Sciatic nerve (tissue), 2 donors: ENCODE measurements around the gene SDK2. TPM values are rescaled to one million over a fixed set of nuclear protein-coding genes. Genes with fewer than 3 reads are reported as not detected.

Experiments
- ATAC-seq: fragments of 200-7000 bp; cut with Tn5 transposase; one replicate; pipeline ENCODE4 v1.9.1; 2020; ENCODE audit warnings: mild to moderate bottlenecking, moderate library complexity
- DNase-seq: peaks from one replicate; pipeline ENCODE4 v3.0.0-alpha.2; 2020; ENCODE audit warnings: low spot score
- intact Hi-C: fragments of 100-400 bp; cut with DNase I; formaldehyde crosslinking; loops from one replicate; pipeline ENCODE4 v1.14.2; 2022
- total RNA-seq: library from RNA; stranded (reverse); fragmentation: NEBNext Ultra II Directional; extraction: Animal tissue kit (Norgen Biotek cat#: 25700); gene quantifications from one replicate; pipeline ENCODE4 v1.2.1, GENCODE V29; 2021
- donor health status: DM: no; HTN: no; CAD: no.
- donor health status: DM: no; HTN: no; CAD: no.

SDK2 gene
- total RNA-seq, 1 donor from 2014 or later: 10.8 TPM

DNA sequence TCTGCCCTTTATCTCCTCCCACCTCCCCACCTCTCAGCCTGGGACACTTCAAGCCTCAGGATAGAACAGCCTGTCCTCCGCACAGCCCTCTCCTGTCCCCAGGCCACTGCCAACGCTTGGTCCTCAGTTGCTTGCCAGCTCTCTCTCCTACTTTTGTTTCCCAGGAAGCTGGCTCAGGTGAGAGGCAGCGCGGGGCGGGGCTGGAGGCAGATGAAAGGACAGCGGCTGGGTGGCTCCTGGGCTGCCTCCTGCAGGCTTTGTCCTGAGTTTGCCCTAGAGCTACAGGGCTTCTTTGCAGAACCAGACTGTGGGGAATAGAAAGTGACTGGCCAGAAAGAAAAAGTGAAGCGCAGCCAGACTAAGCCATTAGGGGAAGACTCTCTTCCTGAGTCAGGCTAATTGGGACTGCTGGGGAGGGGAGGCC is 284.2 kb downstream of the SDK2 start:
- intact Hi-C loops: no loop called here
- no peak for ATAC-seq
- DNase-seq: no peak

DNA sequence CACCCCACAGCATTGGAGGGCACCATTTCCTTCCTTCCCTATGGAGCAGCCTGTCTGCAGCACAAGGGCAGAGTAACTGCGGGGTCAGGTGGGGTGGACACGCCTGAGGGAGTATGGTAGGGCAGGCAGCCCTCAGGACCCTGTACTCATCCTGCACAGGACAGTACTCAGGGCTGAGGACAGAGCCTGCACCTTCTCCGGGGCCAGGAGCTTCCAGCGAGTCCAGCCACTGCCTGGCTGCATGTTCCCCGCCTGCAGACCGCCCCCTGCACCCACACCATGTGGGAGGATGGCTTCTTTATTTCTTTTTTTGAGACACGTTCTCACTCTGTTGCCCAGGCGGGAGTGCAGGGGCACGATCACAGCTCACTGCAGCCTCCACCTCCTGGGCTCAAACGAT is 284.9 kb downstream of the SDK2 start:
- intact Hi-C loops: no loop called here

DNA sequence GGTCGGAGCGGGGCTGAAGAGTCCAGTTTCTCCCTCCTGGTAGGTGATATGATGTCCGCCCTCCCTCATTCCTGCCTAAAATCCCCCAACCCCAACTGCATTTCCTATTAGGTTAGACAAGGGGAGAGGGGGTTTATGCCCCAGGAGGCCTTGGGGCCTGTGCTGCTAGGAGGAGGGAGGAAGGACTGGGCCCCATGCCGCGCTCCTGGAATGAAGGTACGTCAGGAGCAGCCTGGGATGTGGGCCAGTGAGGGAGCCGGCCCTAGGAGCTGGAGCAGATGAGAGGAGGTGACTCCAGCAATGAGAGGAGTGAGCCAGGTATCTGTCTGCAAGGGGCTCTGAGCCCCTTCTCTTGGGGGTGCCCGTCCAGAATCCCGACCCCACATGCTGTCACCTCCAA is 285.6 kb downstream of the SDK2 start:
- ATAC-seq (no peak), DNase-seq (no peak)
- intact Hi-C loops: no loop called here

More for the DNA sequence above, 284.9 kb downstream of the SDK2 start:
- ATAC-seq (no peak), DNase-seq (no peak)

DNA sequence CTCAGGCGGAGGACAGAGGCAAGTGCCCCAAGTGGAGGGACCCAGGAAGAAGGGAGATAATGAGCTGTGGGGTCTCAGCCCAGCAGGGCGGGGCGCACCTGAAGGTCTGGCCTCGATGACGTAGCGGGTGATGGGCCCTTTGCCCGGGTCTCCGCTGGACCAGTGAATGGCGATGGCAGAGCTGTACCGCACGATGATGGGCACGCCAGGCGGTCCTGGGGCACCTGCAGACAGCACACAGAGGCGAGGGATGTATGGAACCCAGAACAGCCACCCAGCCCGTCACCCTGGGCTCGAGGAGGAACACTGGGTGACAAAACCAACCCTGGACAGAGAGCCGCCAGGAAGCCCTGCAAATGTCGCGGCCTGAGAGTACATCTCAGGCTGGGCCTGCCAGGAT is 286.3 kb downstream of the SDK2 start:
- intact Hi-C loops: no loop called here
- DNase-seq (no peak), ATAC-seq (no peak)

DNA sequence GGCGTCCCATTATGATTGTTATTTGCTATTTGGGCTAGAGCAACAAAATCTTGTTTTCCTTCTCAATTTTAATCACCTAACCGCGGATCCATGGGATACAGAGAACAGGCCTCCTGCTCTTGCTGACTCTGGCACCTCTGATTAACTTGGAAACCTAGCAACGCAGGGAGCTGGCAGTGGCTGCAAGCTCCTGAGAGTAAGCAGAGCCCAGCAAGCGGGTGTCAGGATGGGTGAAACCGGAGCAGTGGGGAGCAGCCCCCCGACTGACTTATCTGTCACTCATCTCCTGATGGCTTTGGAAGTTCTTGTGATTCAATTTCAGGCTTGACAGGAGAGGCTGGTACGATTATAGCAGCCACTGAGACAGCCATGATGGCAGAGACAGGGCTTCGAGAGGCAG is 286.9 kb downstream of the SDK2 start:
- intact Hi-C loops: no loop called here
- no peak for DNase-seq
- ATAC-seq: no peak

DNA sequence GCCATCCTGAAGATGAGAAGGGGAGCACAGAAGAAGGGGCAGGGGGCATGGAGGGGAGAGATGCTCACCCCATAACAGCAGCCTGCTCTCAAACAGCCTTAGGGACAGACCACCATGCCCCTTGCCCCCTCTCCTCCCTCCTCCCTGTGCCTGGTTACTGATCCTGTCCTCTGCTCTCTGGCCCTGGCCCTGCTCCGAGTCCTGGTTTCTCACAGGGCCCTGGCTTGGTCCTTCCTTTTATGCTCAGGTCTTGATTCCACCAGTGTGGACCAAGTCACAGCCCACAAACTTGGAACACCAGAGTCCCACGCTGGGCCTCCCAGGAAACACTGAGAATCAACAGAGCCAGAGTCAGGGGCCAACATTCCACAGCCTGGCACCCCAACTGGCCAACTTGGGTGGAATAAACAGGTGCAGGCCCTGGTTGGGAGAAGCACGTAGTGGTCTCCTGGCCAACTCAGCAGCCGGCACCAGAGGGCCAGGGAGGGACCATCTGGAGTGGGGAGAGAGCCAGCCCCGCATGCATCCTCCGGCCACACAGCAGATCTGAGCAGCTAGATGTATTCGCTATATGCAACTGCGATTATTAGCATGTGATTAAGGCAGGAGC is 287.6 kb downstream of the SDK2 start:
- intact Hi-C loops: no loop called here
- ATAC-seq (no peak), DNase-seq (no peak)

DNA sequence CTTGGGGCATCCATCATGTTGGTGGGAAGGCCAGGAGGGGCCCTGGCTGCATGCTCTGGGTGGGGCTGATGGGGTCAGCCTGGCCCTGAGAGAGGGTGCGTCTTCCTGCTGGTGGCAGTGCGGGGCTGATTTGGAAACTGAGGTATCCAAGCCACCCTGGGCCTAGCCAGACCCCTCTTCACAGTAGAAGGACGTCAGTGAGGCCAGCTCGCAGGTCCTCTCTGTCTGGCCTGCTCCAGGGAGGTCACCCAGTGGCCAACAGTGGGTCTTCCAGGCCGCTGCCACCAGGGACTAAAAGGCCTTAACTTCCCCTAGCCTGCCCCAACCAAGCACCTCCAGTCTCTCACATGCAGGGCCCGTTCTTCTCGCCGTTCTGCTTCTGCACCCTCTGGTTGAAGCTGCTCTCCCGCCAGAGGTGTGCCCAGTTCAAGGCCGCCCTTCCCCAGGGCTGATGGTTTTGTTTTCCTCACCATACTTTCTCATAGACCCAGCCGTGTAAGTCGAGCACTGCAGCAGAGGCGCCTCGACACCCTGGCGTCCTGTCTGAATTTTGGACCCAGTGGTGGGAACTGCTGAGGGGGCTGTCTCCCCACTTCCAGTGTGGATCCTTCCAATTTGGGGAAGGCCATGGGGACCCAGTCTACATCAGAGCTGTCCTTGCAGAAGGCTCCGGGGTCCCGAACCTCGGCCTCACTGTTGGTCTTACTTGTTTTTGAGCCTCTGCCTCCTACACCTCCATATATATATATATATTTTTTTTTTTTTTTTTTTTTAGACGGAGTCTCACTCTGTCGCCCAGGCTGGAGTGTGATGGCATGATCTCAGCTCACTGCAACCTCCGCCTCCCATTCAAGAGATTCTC is 289.6 kb downstream of the SDK2 start:
- no peak for DNase-seq
- no peak for ATAC-seq
- intact Hi-C loops: no loop called here

DNA sequence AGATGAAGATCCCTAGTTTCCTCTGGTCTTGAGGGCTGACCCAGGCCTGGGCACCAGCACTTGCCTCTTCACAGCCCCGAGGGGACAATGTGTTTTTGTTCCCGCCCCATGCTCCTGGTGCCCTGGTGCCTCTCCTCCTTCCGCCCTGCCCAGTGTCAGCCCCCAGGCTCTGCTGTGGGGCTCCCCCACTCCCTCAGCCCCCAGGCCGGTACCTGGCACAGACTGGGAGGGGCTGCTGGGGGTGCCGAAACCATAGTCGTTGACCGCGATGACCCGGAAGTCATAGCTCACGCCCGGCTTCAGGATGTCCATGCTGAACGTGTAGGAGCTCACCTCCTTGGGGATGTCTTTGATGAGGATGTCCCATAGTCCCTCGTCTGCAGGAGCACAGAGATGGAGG is 292.0 kb downstream of the SDK2 start:
- ATAC-seq: no peak
- no peak for DNase-seq
- intact Hi-C loops: no loop called here

DNA sequence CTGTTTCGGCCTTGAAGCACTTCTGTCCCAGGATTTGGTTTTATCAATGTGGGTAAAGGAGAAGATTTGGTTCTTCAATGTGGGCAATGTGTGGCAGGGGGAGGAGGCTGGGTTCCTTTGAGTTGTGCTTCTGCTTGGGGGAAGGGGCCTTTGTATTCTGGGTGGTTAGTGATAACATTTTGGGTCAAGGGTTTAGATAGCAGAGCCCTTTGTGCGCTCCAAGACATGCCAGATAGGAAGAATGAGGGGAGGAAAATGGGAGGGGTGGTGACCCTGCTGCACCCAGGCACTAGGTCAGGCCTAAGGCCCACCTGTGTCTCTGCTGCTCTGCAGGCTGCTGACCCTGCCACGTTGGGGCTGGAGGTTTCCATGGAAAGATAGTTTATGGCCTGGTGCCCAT is 292.5 kb downstream of the SDK2 start:
- DNase-seq (no peak), ATAC-seq (no peak)
- intact Hi-C loops: no loop called here

DNA sequence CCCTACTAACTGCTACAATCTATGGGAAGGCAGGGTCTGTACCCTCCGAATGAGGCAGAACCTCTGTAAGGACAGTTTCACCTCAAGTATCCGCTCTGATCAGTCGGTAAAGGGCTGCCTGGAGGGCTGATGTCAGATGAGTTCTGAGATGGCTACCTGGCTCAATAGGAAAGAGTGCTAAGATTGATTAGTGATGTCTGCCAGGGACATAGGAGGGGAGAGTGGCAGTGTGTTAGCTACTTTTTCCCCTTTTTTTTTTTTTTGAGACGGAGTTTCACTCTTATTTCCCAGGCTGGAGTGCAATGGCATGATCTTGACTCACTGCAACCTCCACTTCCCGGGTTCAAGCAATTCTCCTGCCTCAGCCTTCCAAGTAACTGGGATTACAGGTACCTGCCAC is 293.4 kb downstream of the SDK2 start:
- no peak for DNase-seq
- no peak for ATAC-seq
- intact Hi-C loops: no loop called here

DNA sequence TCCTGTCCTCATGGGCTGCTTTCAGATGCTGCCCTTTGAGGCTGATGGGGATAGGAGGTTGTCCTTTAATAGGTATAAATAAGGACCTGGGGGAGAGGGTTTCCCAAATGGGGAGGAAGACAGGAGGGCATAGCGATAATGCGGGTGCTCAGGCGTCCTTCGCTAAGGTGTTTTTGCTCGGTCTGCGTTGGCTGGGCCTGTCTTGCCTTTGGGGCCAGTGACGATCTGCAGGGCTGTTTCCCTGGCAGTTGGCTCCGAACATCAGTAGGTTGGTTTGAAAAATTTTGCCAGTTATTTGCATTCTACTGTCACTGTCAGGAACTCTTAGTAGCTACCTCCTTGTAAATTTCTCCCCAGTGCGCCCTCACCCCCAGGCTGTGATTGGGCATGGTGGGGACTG is 294.6 kb downstream of the SDK2 start:
- intact Hi-C loops: no loop called here
- ATAC-seq (no peak), DNase-seq (no peak)

DNA sequence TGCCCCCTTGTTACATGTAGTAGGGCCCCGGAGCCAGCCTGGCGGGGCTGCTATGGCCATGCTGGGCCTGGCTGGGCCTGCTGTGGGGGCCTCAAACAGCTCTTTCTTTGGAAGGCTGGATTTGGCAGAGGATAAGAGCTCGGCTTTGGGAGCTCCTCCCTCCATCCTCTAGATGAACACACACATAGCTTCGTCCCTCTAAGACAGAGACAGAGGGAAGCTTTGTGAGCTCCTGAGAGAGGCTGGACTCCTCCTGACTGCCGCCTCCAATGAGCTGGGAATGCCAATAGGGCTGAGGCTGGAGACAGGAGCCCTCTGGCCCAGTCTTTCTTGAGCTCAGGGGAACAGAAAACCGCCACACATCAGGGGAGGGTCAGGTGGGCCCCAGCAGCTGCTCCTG is 295.1 kb downstream of the SDK2 start:
- DNase-seq (no peak), ATAC-seq (peak; percentile 92)
- intact Hi-C loops: no loop called here

DNA sequence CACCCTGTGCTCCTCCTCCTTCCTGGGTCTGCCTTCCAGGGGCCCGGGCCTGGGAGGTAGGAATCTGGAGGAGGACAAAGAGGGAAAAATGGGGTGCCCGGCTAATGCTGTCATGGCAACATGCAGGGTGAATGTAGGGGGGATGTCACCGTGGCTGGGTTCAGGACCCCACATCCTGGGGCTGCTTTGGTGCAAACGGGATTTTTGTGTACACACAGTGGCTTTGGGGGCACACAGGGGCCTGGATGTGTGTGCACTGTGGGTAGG is 295.5 kb downstream of the SDK2 start:
- DNase-seq: no peak
- intact Hi-C loops: no loop called here
- ATAC-seq: no peak

DNA sequence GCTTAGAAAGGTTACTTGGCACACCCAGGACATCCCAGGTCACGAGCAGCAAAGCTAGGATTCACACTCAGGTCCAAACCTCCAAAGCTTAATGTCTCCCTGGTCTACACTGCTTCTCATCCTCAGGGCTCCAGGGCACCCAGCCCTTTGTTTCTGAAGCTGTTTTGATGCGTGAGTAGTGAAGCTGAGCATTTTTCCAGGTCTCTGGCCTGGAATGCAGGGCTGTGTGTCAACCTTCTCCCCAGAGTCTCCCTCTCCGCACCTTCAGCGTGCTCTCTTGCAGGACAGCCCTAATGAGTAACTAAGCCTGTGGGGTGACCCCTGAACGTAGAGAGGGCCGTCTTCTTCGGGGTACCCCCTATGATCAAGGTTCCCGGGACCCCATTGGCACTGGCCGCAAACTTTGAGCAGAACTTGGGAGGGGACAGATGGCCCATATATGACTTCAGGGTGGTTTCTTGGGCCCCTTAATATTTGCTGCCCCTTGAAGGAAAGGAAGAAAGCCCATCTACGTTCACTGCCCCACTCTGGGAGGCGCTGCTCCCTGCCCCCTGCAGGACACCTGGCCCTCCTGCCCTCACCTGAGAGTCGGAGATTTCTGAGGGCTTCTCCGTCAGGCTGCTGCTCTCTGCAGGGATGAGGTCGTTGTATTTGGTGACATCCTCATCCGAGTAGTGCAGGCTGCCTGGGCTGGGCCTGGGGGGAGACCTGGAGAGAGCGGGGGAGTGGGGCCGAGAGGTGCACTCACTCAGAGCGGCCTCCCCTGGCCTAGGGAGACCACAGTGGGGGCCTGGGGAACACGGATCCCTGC is 296.0 kb downstream of the SDK2 start:
- peak; percentile 59 for DNase-seq
- intact Hi-C loops: no loop called here
- peak; percentile 26 for ATAC-seq

DNA sequence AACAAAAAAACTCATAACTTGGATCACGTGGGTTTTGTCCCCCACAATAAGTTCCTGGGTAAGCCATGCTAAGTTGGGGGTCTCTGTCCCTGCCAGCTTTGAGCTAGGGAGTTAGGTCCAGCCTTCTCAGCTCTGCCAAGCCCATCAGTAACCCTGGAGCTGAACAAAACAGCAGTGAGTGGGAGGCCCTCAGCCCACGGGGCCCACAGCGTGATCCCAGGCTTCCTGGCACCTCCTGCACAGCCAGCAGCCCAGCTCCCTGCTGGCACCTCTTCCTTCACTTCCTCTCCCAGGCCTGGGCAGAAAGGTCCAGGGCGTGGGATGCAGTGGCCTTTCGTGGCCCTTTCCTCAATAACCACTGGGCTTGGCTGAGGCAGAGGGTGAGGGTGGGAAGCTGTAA is 296.9 kb downstream of the SDK2 start:
- ATAC-seq (peak; percentile 20), DNase-seq (no peak)
- intact Hi-C loops: no loop called here

DNA sequence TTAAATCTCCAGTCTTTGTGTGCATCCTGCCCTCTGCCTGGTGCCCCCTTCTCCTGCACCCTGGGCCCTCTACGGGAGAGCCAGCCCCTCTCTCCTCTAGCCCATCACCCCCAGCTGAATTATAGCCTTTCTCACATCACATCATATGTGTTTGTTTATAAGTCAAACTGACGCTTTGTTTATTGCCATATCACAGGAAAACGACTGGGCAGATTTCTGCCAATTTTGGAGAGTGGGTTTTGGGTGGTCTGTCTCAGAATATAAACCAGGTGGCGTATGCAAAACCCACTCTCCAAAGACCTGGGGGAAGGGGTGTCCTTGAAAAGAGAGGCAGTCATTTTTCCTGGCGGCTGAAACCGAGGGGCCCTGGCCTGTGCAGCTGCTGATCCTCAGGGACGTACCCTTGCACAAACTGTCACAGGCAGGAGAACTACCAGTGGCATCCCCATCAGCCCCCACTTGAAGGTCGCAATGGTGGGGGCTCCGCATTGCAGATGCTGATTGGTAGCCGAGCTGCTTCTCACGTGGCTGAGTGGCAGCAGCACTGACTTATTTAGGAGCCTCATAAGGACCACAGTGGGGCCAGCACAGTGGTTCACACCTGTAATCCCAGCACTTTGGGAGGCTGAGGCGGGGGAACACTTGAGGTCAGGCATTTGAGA is 297.6 kb downstream of the SDK2 start:
- ATAC-seq (no peak), DNase-seq (no peak)
- intact Hi-C loops: no loop called here

DNA sequence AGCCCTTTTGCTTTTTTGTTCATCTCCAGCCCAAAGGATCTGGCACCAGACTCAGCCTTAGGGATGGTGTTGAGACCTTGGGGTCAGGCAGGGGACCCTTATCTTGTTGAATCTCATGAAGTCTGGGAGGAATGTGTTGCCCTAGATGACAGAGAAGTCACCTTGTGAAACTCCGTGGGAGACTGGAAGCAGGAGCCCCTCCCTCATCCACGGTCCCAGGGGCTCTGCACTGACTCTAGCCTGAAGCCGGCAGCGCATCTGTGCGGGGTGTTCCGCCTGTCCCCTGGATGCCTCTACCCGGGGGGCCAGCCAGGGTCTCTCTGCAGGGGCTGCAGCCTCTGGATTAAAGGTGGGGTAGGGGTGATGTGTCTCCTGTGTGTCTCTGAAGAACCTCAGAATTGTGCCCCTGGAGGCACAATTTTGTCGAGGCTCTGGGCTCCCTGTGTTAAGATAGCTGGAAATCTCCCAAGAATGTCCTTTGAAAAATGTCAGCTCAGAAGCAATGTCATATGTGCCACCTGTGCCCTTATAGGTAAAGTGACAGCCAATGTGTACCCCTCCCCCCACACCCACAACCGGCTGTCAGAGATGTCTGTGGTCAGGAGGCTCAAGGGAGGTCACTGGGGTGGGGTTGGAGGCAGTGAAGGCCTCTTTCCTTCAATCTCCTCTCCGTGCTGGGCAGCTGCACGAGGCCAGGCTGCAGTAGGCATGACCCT is 300.3 kb downstream of the SDK2 start:
- DNase-seq (peak; percentile 65), ATAC-seq (no peak)
- intact Hi-C loops: no loop called here

DNA sequence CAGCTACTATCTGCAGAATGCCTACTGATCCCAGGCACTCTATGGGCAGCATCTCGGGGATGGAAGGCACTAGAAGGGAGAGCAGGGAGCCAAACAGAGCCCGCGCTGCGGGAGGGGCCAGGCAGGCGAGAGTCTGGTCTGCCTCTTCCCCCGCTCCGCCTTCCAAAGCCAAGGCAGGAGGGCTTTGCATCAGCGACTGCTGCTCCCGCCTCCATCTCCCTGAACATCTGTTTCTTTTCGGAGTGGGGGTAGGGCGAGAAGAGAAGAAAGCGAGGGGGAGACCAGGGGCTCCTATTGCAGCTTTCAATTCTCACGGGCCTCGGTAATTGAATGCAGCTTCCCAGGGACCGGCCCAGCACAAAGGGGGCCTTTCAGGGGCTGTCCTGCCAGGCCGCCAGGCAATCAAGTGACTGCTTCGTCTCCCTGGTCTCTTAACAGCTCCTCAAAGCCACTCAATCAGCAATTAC is 301.0 kb downstream of the SDK2 start:
- ATAC-seq (peak; percentile 75), DNase-seq (peak; percentile 89)
- intact Hi-C loops: no loop called here

DNA sequence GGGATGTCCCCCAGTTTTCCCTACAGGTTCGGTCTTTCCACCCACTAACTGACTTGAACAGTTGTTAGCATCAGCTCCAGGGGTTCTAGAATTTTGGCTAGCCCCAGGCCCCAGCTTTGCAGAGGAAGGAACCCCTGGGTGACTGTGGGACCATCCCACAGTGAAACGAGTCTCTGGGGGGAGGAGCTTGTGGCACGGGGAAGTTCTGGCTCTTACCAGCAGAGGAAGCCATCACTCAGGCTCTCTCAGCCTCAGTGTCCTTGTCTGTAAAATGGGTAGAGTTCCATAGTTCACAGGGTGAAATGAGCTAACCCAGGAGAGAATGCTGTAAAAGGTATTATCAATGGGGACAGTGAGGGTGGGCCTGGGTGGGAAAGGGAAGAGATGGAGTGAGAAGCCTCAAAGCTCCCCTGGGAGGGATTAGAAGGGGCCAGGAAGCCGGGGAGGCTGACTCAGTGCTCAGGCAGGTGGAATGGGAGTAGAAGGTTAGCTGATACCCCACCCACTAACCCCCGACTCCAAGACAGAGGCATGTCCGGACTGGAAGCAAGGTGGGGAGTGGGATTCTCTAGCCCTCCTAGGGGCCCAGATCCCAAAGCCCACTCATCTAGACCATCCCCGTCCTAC is 301.6 kb downstream of the SDK2 start:
- no peak for ATAC-seq
- intact Hi-C loops: no loop called here
- peak; percentile 61 for DNase-seq
